Adrenal gland (tissue), 5 donors: ENCODE data around the gene SCFD1.

ENCODE experiments used
- POLR2A ChIP-seq, 2 donors: fragments of 450-650 bp; IDR thresholded peaks; one replicate each; pipeline ENCODE4 v1.6.1; 2017; ENCODE audit warnings: antibody characterized with exemption in 2 of 2, mild to moderate bottlenecking in 2 of 2, moderate library complexity in 1 of 2
- TF ChIP-seq, protein P1 (sequence below), 6 experiments: fragments of 450-650 bp in 4 of 6; fragments of 200-600 bp in 2 of 6; sonication (generic) in 1 of 6; IDR thresholded peaks; 1 replicate in 5 of 6; 2 replicates in 1 of 6; pipeline versions ENCODE4 v1.5.1 to v1.8.0; 2016 to 2021; ENCODE audit warnings: antibody characterized with exemption in 6 of 6, mild to moderate bottlenecking in 2 of 6, moderate library complexity in 1 of 6
- donor health status: DM: no; HTN: no; CAD: no.

GRCh38 chr14:30585204-30585603 lies 36.9 kb upstream of the SCFD1 start:
- TF ChIP-seq, protein P1, sequence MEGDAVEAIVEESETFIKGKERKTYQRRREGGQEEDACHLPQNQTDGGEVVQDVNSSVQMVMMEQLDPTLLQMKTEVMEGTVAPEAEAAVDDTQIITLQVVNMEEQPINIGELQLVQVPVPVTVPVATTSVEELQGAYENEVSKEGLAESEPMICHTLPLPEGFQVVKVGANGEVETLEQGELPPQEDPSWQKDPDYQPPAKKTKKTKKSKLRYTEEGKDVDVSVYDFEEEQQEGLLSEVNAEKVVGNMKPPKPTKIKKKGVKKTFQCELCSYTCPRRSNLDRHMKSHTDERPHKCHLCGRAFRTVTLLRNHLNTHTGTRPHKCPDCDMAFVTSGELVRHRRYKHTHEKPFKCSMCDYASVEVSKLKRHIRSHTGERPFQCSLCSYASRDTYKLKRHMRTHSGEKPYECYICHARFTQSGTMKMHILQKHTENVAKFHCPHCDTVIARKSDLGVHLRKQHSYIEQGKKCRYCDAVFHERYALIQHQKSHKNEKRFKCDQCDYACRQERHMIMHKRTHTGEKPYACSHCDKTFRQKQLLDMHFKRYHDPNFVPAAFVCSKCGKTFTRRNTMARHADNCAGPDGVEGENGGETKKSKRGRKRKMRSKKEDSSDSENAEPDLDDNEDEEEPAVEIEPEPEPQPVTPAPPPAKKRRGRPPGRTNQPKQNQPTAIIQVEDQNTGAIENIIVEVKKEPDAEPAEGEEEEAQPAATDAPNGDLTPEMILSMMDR (IDR thresholded peaks at IDR 0.05), result no peak
- no peak for TF ChIP-seq POLR2A (IDR thresholded peaks at IDR 0.05)
